Activated effector memory CD4-positive, alpha-beta T cell treated with anti-CD3 and anti-CD28 coated beads, Interleukin-2, amount 50 U/mL, for 16 hours (primary cell): ENCODE data around the gene IL18RAP.

Experiments
- DNase-seq: peaks from one replicate; pipeline ENCODE4 v3.0.0-alpha.2; 2020

IL18RAP gene

GRCh38 chr2:102423368-102423767, 408 bp downstream of the IL18RAP start:
- no peak for DNase-seq

GRCh38 chr2:102424754-102425153, 1.8 kb downstream of the IL18RAP start:
- DNase-seq, result no peak

- no peak for DNase-seq
Measured at GRCh38 chr2:102425441-102426132, 2.6 kb downstream of the IL18RAP start.

GRCh38 chr2:102427249-102427648, 4.3 kb downstream of the IL18RAP start:
- no peak for DNase-seq

GRCh38 chr2:102428573-102428972, 5.6 kb downstream of the IL18RAP start:
- DNase-seq, result no peak

- DNase-seq, result no peak
Measured at GRCh38 chr2:102432386-102432785, 9.4 kb downstream of the IL18RAP start.

- no peak for DNase-seq
Measured at GRCh38 chr2:102433973-102434654, 11.2 kb downstream of the IL18RAP start.

GRCh38 chr2:102434655-102435381, 11.9 kb downstream of the IL18RAP start:
- DNase-seq, result no peak

- DNase-seq, result no peak
Measured at GRCh38 chr2:102435741-102436140, 12.8 kb downstream of the IL18RAP start.

- DNase-seq, result peak; percentile 67
Measured at GRCh38 chr2:102436323-102436722, 13.4 kb downstream of the IL18RAP start.

GRCh38 chr2:102437122-102437521, 14.2 kb downstream of the IL18RAP start:
- DNase-seq, result no peak

- DNase-seq, result no peak
Measured at GRCh38 chr2:102438111-102438510, 15.2 kb downstream of the IL18RAP start.

- DNase-seq, result no peak
Measured at GRCh38 chr2:102438578-102438977, 15.6 kb downstream of the IL18RAP start.

GRCh38 chr2:102439065-102439695, 16.2 kb downstream of the IL18RAP start:
- no peak for DNase-seq

- DNase-seq, result peak; percentile 71
Measured at GRCh38 chr2:102442967-102443828, 20.2 kb downstream of the IL18RAP start.

- DNase-seq, result no peak
Measured at GRCh38 chr2:102444233-102444632, 21.3 kb downstream of the IL18RAP start.

GRCh38 chr2:102446936-102447335, 24.0 kb downstream of the IL18RAP start:
- DNase-seq, result no peak

GRCh38 chr2:102449370-102449974, 26.5 kb downstream of the IL18RAP start:
- peak; percentile 85 for DNase-seq

- no peak for DNase-seq
Measured at GRCh38 chr2:102451968-102452367, 29.0 kb downstream of the IL18RAP start.

- no peak for DNase-seq
Measured at GRCh38 chr2:102453501-102453900, 30.5 kb downstream of the IL18RAP start.

GRCh38 chr2:102455061-102455670, 32.2 kb downstream of the IL18RAP start:
- DNase-seq, result no peak

- no peak for DNase-seq
Measured at GRCh38 chr2:102460467-102460866, 37.5 kb downstream of the IL18RAP start.
